Putamen (tissue), 1 donor: ENCODE results near the gene TSSK6.

ENCODE experiments used
- DNase-seq: peaks from one replicate; pipeline ENCODE4 v3.0.0-alpha.2; 2016; ENCODE audit warnings: low spot score

TSSK6 gene

GRCh38 chr19:19514881-19515641 lies at the start of gene TSSK6:
Gene TSSK6, minus strand, starts transcription at chr19:19515548. Its CDS starts 121 bp downstream, at chr19:19515427.
- DNase-seq = no peak

- no peak for DNase-seq
Observed at GRCh38 chr19:19563348-19563848, 48.0 kb upstream of the TSSK6 start.

- no peak for DNase-seq
Observed at GRCh38 chr19:19562665-19563347, 47.5 kb upstream of the TSSK6 start.

- DNase-seq = no peak
Observed at GRCh38 chr19:19561946-19562664, 46.8 kb upstream of the TSSK6 start.

GRCh38 chr19:19559931-19560330 lies 44.6 kb upstream of the TSSK6 start:
- no peak for DNase-seq

- DNase-seq = no peak
Observed at GRCh38 chr19:19558636-19559035, 43.3 kb upstream of the TSSK6 start.

- no peak for DNase-seq
Observed at GRCh38 chr19:19558055-19558454, 42.7 kb upstream of the TSSK6 start.

GRCh38 chr19:19554074-19555023 lies 39.0 kb upstream of the TSSK6 start:
- no peak for DNase-seq

GRCh38 chr19:19553670-19554069 lies 38.3 kb upstream of the TSSK6 start:
- DNase-seq = no peak

GRCh38 chr19:19552798-19553197 lies 37.5 kb upstream of the TSSK6 start:
- no peak for DNase-seq

- no peak for DNase-seq
Observed at GRCh38 chr19:19551853-19552192, 36.5 kb upstream of the TSSK6 start.

- no peak for DNase-seq
Observed at GRCh38 chr19:19550972-19551852, 35.9 kb upstream of the TSSK6 start.

GRCh38 chr19:19550485-19550929 lies 35.2 kb upstream of the TSSK6 start:
- DNase-seq = no peak

GRCh38 chr19:19549804-19550464 lies 34.6 kb upstream of the TSSK6 start:
- no peak for DNase-seq

GRCh38 chr19:19548915-19549759 lies 33.8 kb upstream of the TSSK6 start:
- DNase-seq = no peak

- DNase-seq = no peak
Observed at GRCh38 chr19:19547674-19548336, 32.5 kb upstream of the TSSK6 start.

GRCh38 chr19:19546751-19547162 lies 31.4 kb upstream of the TSSK6 start:
- DNase-seq = no peak

GRCh38 chr19:19545707-19546106 lies 30.4 kb upstream of the TSSK6 start:
- DNase-seq = no peak
